ENCODE results near the gene ADSS2. TPM values are rescaled to one million over a fixed set of nuclear protein-coding genes. Genes with fewer than 3 reads are reported as not detected.

Gene ADSS2
- total RNA-seq, 1 experiment from 2014 or later = 76.7 TPM

- peaks cover 5% of the 10 kb centered on the region; the same call in 1 of the 2 replicates for H3F3A ChIP-seq (ENCODE audit: insufficient read depth, low read depth)
- ChIA-PET POLR2A (ENCODE audit: unreplicated experiment) (no interaction called here), CTCF (no interaction called here)
- H4K20me1 ChIP-seq (ENCODE audit: insufficient read depth) = no peaks in the 10 kb centered on the region
- no TSS peak for BruUV-seq (replicated peaks)
- no peaks in the 10 kb centered on the region for H3K9me3 ChIP-seq (ENCODE audit: insufficient read depth, low read depth)
- H3K4me2 ChIP-seq = no peak overlapping the region
- intact Hi-C loops (cut with micrococcal nuclease; ENCODE audit: unreplicated experiment) = no loop called here
- peaks cover 4% of the 10 kb centered on the region for H3K4me1 ChIP-seq (replicated peaks; ENCODE audit: insufficient read depth)
- H3K27ac ChIP-seq = no peak overlapping the region
- no peaks in the 10 kb centered on the region for H3K9me2 ChIP-seq (ENCODE audit: insufficient read depth)
- no peaks in the 10 kb centered on the region for H3K27me3 ChIP-seq (ENCODE audit: insufficient read depth, low read depth)
- H2AFZ ChIP-seq = no peak overlapping the region
- no peaks in the 10 kb centered on the region for H3K36me3 ChIP-seq (ENCODE audit: low read depth)
- no peaks in the 10 kb centered on the region for H3K79me2 ChIP-seq (ENCODE audit: low read depth)
- no peak for DNase-seq
- H3K4me3 ChIP-seq = no peak overlapping the region
- TF ChIP-seq EZH2 (IDR thresholded peaks at IDR 0.05; ENCODE audit: low read depth) = no peak
- TF ChIP-seq CTCF (conservative IDR thresholded peaks at IDR 0.05) = no peak
Measured at GRCh38 chr1:244386595-244386994, 65.1 kb downstream of the ADSS2 start.

GRCh38 chr1:244384066-244384465 lies 67.6 kb downstream of the ADSS2 start:
- no peak for DNase-seq
- CTCF ChIA-PET = no interaction called here
- no TSS peak for BruUV-seq (replicated peaks)
- Histone ChIP-seq H3K36me3 (ENCODE audit: low read depth) (no peaks in the 10 kb centered on the region), H3K79me2 (ENCODE audit: low read depth) (no peaks in the 10 kb centered on the region), H3K4me3 (no peak overlapping the region), H3K4me2 (no peak overlapping the region), H3K9me2 (ENCODE audit: insufficient read depth) (no peaks in the 10 kb centered on the region), H4K20me1 (ENCODE audit: insufficient read depth) (no peaks in the 10 kb centered on the region), H3K27ac (no peak overlapping the region), H3K4me1 (replicated peaks; ENCODE audit: insufficient read depth) (no peaks in the 10 kb centered on the region), H3F3A (ENCODE audit: insufficient read depth, low read depth) (no peaks in the 10 kb centered on the region), H3K9me3 (ENCODE audit: insufficient read depth, low read depth) (no peaks in the 10 kb centered on the region), H2AFZ (no peak overlapping the region), H3K27me3 (ENCODE audit: insufficient read depth, low read depth) (no peaks in the 10 kb centered on the region)
- intact Hi-C loops (cut with micrococcal nuclease; ENCODE audit: unreplicated experiment) = no loop called here
- no peak for TF ChIP-seq EZH2 (IDR thresholded peaks at IDR 0.05; ENCODE audit: low read depth)
- TF ChIP-seq CTCF (conservative IDR thresholded peaks at IDR 0.05) = no peak
- POLR2A ChIA-PET (ENCODE audit: unreplicated experiment) = no interaction called here

- no peak for TF ChIP-seq EZH2 (IDR thresholded peaks at IDR 0.05; ENCODE audit: low read depth)
- TF ChIP-seq CTCF (conservative IDR thresholded peaks at IDR 0.05) = no peak
- intact Hi-C loops (cut with micrococcal nuclease; ENCODE audit: unreplicated experiment) = no loop called here
- no peaks in the 10 kb centered on the region for H3K9me2 ChIP-seq (ENCODE audit: insufficient read depth)
- no peaks in the 10 kb centered on the region for H3K4me1 ChIP-seq (replicated peaks; ENCODE audit: insufficient read depth)
- DNase-seq = no peak
- no peak overlapping the region for H3K4me3 ChIP-seq
- H3K27me3 ChIP-seq (ENCODE audit: insufficient read depth, low read depth) = no peaks in the 10 kb centered on the region
- BruUV-seq (replicated peaks) = no TSS peak
- ChIA-PET CTCF (no interaction called here), POLR2A (ENCODE audit: unreplicated experiment) (no interaction called here)
- H2AFZ ChIP-seq = no peak overlapping the region
- H3K4me2 ChIP-seq = no peak overlapping the region
- H4K20me1 ChIP-seq (ENCODE audit: insufficient read depth) = no peaks in the 10 kb centered on the region
- H3K79me2 ChIP-seq (ENCODE audit: low read depth) = no peaks in the 10 kb centered on the region
- no peaks in the 10 kb centered on the region for H3K9me3 ChIP-seq (ENCODE audit: insufficient read depth, low read depth)
- no peaks in the 10 kb centered on the region for H3F3A ChIP-seq (ENCODE audit: insufficient read depth, low read depth)
- no peaks in the 10 kb centered on the region for H3K36me3 ChIP-seq (ENCODE audit: low read depth)
- H3K27ac ChIP-seq = no peak overlapping the region
Measured at GRCh38 chr1:244383278-244383884, 68.3 kb downstream of the ADSS2 start.

Measured in PC-9 (cell line).